Pancreas (tissue), 10 donors: ENCODE data around the gene ANKRD1. TPM values are rescaled to one million over a fixed set of nuclear protein-coding genes. Genes with fewer than 3 reads are reported as not detected.

ENCODE experiments used
- ATAC-seq, 4 donors: fragments of 200-7000 bp; cut with Tn5 transposase; one replicate each; pipeline versions ENCODE4 v1.8.0 to v1.9.1; 2020; ENCODE audit warnings: mild to moderate bottlenecking in 4 of 4, moderate library complexity in 4 of 4
- DNase-seq, 6 donors: peaks; one replicate each; pipeline ENCODE4 v3.0.0-alpha.2; 2020
- FAIRE-seq: peaks from 2 replicates; lab custom pipeline; 2012; peaks lifted over from hg19 to GRCh38; lab: Jason Lieb, UNC
- H3K27ac ChIP-seq, 4 donors: fragments of 200-600 bp; sonication (generic); 1 replicate in 3 of 4; 2 replicates in 1 of 4; pipeline versions ENCODE4 v1.5.0 to v1.8.0; 2020
- H3K27me3 ChIP-seq, 4 donors: fragments of 200-600 bp; one replicate each; pipeline ENCODE4 v1.8.0; 2021
- H3K36me3 ChIP-seq, 3 donors: fragments of 200-600 bp; sonication (generic) in 1 of 3; one replicate each; pipeline versions ENCODE4 v1.5.0 to v1.8.0; 2020 to 2021
- H3K4me1 ChIP-seq, 3 donors: fragments of 200-600 bp; one replicate each; pipeline ENCODE4 v1.8.0; 2021
- H3K4me3 ChIP-seq, 4 donors: fragments of 200-600 bp; sonication (generic) in 2 of 4; one replicate each; pipeline versions ENCODE4 v1.5.0 to v1.8.0; 2020 to 2021
- H3K9me3 ChIP-seq, 4 donors: fragments of 200-600 bp; one replicate each; pipeline ENCODE4 v1.8.0; 2021
- WGBS, 2 donors: extraction: QIAGEN DNeasy Blood & Tissue Kit; methylation state at CpG; one replicate each; pipeline ENCODE4 v1.1.7; 2013; 5-methylcytosine and 5-hydroxymethylcytosine counted together
- intact Hi-C, 3 donors: fragments of 100-400 bp; cut with DNase I; formaldehyde crosslinking; loops; one replicate each; pipeline versions ENCODE4 v1.11.1 to v1.14.2; 2022
- polyA plus RNA-seq, 2 donors: library from polyadenylated mRNA; stranded (reverse); fragments of 200-250 nt; gene quantifications; one replicate each; pipeline ENCODE4 v1.2.3, GENCODE V29; 2013
- total RNA-seq, 6 donors: library from RNA; stranded (reverse); fragmentation: NEBNext Ultra II Directional in 4 of 6; extraction: Animal tissue kit (Norgen Biotek cat#: 25700) in 4 of 6; gene quantifications; one replicate each; pipeline versions ENCODE4 v1.2.1 to v1.2.4, GENCODE V29; 2021 to 2023
- TF ChIP-seq, protein P1 (sequence below), 4 donors: fragments of 200-600 bp; sonication (generic) in 3 of 4; IDR thresholded peaks; one replicate each; pipeline versions ENCODE4 v1.5.0 to v1.8.0; 2021; ENCODE audit warnings: antibody characterized with exemption in 4 of 4
- donor health status: healthy with polysubstance abuse.
- donor health status: DM: no; HTN: no; CAD: no; lungs with moderate emphysema.
- donor health status: DM: no; HTN: no; CAD: no.
- donor health status: control.
- donor health status: control.
- donor health status: Bipolar disorder and iron deficiency.
- donor health status: DM: yes; HTN: yes; CAD: no.
- donor health status: DM: no; HTN: no; CAD: no.
- donor health status: DM: no; HTN: no; CAD: no.
- donor health status: DM: yes; HTN: yes; CAD: no.

The ANKRD1 gene
- total and polyA plus RNA-seq, 8 donors: 0.12 to 2.8 (median 1.4) TPM

DNA sequence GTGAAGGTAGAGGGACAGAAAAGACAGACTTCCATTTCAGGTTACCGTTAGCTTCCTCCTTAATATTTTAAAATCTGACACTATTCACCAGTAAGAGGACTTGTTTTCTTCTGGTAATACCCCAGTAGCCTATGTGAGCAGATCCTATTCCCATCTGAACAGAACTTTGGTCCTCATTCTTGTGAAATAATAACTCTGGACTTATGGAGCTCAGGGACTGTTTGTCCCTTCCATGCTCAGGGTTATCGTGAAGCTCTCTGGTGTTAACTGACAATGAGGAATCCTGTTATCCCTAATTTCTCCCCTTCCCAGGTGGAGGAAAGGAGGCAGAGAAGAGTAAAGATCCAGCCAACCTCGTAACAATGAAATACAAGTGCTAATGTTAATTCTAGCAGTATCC, 47.0 kb upstream of the ANKRD1 start:
- Histone ChIP-seq H3K4me3 (no peak overlapping the region), H3K36me3 (no peaks in the 10 kb centered on the region), H3K27me3 (no peaks in the 10 kb centered on the region), H3K27ac (no peak overlapping the region), H3K4me1 (no peaks in the 10 kb centered on the region), H3K9me3 (no peaks in the 10 kb centered on the region)
- WGBS, 2 donors: 80 to 84% methylated on average over 3 of the region's 3 CpGs
- TF ChIP-seq, protein P1, sequence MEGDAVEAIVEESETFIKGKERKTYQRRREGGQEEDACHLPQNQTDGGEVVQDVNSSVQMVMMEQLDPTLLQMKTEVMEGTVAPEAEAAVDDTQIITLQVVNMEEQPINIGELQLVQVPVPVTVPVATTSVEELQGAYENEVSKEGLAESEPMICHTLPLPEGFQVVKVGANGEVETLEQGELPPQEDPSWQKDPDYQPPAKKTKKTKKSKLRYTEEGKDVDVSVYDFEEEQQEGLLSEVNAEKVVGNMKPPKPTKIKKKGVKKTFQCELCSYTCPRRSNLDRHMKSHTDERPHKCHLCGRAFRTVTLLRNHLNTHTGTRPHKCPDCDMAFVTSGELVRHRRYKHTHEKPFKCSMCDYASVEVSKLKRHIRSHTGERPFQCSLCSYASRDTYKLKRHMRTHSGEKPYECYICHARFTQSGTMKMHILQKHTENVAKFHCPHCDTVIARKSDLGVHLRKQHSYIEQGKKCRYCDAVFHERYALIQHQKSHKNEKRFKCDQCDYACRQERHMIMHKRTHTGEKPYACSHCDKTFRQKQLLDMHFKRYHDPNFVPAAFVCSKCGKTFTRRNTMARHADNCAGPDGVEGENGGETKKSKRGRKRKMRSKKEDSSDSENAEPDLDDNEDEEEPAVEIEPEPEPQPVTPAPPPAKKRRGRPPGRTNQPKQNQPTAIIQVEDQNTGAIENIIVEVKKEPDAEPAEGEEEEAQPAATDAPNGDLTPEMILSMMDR (IDR thresholded peaks at IDR 0.05): no peak
- intact Hi-C loops: no loop called here
- no peak for ATAC-seq
- DNase-seq: no peak
- no peak for FAIRE-seq

DNA sequence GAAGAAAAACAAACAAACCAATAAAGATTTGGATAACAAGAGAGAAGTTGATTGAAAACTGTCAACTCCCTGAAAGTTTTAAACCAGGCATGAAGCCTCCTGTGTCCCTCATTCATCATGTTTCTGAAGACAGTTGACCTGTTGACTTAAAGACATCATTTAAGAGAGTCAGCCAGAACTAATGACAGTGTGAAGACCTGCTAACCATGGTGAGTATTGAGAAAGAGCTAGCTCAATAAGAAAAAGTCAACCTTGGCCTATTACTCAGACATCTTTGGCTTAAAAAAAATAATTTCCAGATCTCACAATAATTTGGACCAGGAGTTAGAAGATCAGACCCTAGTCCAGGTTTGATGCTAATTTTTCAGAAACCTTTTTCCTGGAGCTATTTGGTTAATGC, 45.3 kb upstream of the ANKRD1 start:
- H3K27ac ChIP-seq: no peak overlapping the region
- TF ChIP-seq, protein P1 (IDR thresholded peaks at IDR 0.05): no peak
- H3K4me3 ChIP-seq: no peak overlapping the region
- intact Hi-C loops: no loop called here
- no peaks in the 10 kb centered on the region for H3K4me1 ChIP-seq
- DNase-seq (no peak), ATAC-seq (no peak), FAIRE-seq (no peak)
- no peaks in the 10 kb centered on the region for H3K27me3 ChIP-seq
- H3K36me3 ChIP-seq: no peaks in the 10 kb centered on the region
- H3K9me3 ChIP-seq: no peaks in the 10 kb centered on the region

DNA sequence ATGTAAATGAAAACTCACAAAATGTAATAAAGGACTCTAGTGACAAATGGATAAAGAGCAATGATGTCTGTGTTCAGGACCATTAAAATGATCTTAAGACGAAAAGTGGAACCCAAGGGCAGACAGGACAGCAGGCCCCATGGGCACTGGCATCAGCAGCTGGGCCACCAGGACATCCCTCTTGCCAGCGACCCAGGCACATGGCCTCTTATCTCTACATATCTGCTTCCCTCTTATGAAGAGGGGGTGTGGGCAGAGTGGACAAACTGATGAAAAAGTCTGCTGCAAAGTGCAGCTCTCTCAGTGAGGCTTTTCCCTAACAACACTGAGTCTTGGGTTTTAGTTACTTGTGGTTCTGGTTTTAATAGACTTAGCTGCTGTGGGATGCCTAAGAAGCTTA, 44.8 kb upstream of the ANKRD1 start:
- WGBS, 2 donors: 68 to 83% methylated on average over 2 of the region's 2 CpGs

DNA sequence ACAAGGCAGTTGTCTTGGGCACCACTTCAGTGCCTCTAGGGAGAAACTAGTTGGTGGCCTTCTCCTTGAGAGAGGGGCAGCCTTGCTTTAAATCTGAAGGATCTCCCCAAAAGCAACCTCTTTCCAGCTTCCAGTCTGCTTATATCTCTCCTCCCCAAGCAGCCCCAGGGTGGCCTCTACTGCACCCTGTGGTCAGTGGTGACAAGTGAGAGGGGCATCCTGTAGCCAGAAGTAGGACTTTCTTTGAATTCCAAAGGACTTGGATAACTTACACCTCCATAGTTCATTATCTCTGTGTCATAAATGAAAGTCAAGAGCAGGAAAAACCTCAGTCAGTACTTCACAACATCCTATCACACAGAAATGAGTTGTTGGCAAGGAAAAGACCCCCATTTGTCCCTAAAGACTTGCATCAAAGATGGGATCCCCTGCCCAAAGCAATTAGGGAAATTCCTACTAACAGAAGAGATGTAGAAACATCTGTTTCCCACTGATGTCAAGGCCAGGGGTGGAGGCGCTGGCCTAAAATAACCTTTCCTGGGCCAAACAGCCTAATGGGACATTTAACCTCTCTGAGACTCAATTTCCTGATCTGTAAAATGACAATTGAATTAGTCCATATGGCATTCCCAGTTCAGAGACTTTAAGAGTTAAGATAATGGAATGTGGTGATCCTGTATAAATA, 44.0 kb upstream of the ANKRD1 start:
- Histone ChIP-seq H3K4me3 (no peak overlapping the region), H3K9me3 (no peaks in the 10 kb centered on the region), H3K36me3 (no peaks in the 10 kb centered on the region), H3K27ac (no peak overlapping the region), H3K27me3 (no peaks in the 10 kb centered on the region), H3K4me1 (no peaks in the 10 kb centered on the region)
- FAIRE-seq (no peak), ATAC-seq (no peak), DNase-seq (no peak)
- TF ChIP-seq, protein P1 (IDR thresholded peaks at IDR 0.05): no peak
- whole genome bisulfite sequencing, 2 donors: 80 to 87% methylated on average over 1 of the region's 1 CpG
- intact Hi-C loops: no loop called here

More for the DNA sequence above, 44.8 kb upstream of the ANKRD1 start:
- no peaks in the 10 kb centered on the region for H3K9me3 ChIP-seq
- intact Hi-C loops: no loop called here
- TF ChIP-seq, protein P1 (IDR thresholded peaks at IDR 0.05): no peak
- no peak overlapping the region for H3K4me3 ChIP-seq
- H3K36me3 ChIP-seq: no peaks in the 10 kb centered on the region
- no peak for FAIRE-seq
- no peak for DNase-seq
- no peaks in the 10 kb centered on the region for H3K4me1 ChIP-seq
- no peak for ATAC-seq
- no peaks in the 10 kb centered on the region for H3K27me3 ChIP-seq
- H3K27ac ChIP-seq: no peak overlapping the region

DNA sequence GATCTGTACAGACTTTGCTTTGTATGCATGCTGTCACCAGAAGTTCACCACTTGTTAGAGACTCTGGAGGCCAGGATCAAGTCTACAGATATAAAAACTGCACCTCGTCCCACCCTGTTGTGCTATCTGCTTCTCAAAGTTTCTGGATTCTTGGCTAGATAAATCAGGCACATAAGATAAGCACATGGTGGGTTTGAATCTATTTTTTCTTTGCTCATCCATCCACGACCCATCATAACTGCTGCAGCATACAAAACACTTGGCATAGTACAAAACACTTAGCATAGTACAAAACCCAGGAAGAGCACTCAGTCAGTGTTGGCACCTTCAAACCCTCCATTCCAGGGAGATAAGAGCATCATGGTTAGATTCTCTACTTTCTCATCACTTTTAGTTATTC, 42.4 kb upstream of the ANKRD1 start:
- WGBS, 2 donors: 70 to 83% methylated on average over 2 of the region's 2 CpGs
- Histone ChIP-seq H3K27ac (no peak overlapping the region), H3K4me3 (no peak overlapping the region), H3K4me1 (no peaks in the 10 kb centered on the region), H3K27me3 (no peaks in the 10 kb centered on the region), H3K36me3 (no peaks in the 10 kb centered on the region), H3K9me3 (no peaks in the 10 kb centered on the region)
- no peak for FAIRE-seq
- intact Hi-C loops: no loop called here
- no peak for ATAC-seq
- no peak for DNase-seq
- TF ChIP-seq, protein P1 (IDR thresholded peaks at IDR 0.05): no peak
